BJ (cell line): ENCODE results near the gene EXOC6B. TPM values are rescaled to one million over a fixed set of nuclear protein-coding genes. Genes with fewer than 3 reads are reported as not detected.
"Not testable (repeated sequence)": the region's sequence is repeated elsewhere in the genome, so short reads cannot be mapped to it uniquely, and the experiment has no call there.

Source experiments
- CTCF ChIA-PET: fragments of 350-600 bp; formaldehyde crosslinking; extraction: SDS; loops from one replicate; lab custom pipeline; 2021; ENCODE audit warnings: antibody characterized with exemption, inconsistent platforms; lab: Yijun Ruan, JAX
- POLR2A ChIA-PET: fragments of 300-600 bp; sonication (Branson Sonifier 250); formaldehyde crosslinking; extraction: SDS; loops from one replicate; lab custom pipeline; 2021; ENCODE audit warnings: antibody characterized with exemption; lab: Charles Lee
- DNase-seq: peaks from one replicate; pipeline ENCODE4 v3.0.0-alpha.2; 2011; ENCODE audit warnings: low read depth
- H3K27me3 ChIP-seq: 2 replicates; pipeline ENCODE4 v1.6.0; 2011; ENCODE audit warnings: low read length; ENCODE audit not compliant: control insufficient read depth, insufficient read depth
- H3K36me3 ChIP-seq: 2 replicates; pipeline ENCODE4 v1.5.1; 2011; ENCODE audit warnings: low read length; ENCODE audit not compliant: control insufficient read depth, insufficient read depth
- H3K4me3 ChIP-seq: 2 replicates; pipeline ENCODE4 v1.5.1; 2011; ENCODE audit warnings: low read depth, mild to moderate bottlenecking, control low read depth, low read length
- CTCF ChIP-seq: IDR thresholded peaks from 2 replicates; pipeline ENCODE4 v1.5.1; 2011; ENCODE audit warnings: low read depth, mild to moderate bottlenecking, control low read depth, inconsistent platforms, low read length, moderate library complexity; ENCODE audit not compliant: insufficient read depth
- polyA plus RNA-seq: library from polyadenylated mRNA; depleted of rRNA; stranded (reverse); fragments of >200 nt; gene quantifications from 2 replicates; pipeline ENCODE4 v1.2.3, GENCODE V29; 2011

Gene EXOC6B
- polyA plus RNA-seq, 1 experiment: 15.5 TPM

GRCh38 chr2:72497763-72498162 is 328.1 kb downstream of the EXOC6B start:
- TF ChIP-seq CTCF: no peak
- no peak overlapping the region for H3K4me3 ChIP-seq
- no peaks in the 10 kb centered on the region for H3K36me3 ChIP-seq
- no peaks in the 10 kb centered on the region for H3K27me3 ChIP-seq
- no peak for DNase-seq
- ChIA-PET CTCF (interaction anchor here (1.3 kb wide), 1 partner anchor 15 kb away, joined by 3 read pairs; no protein-coding TSS in a partner anchor), POLR2A (no interaction called here)

GRCh38 chr2:72496479-72496878 is 329.4 kb downstream of the EXOC6B start:
- Histone ChIP-seq H3K27me3 (no peaks in the 10 kb centered on the region), H3K36me3 (no peaks in the 10 kb centered on the region), H3K4me3 (no peak overlapping the region)
- CTCF ChIA-PET: no interaction called here
- DNase-seq: no peak
- TF ChIP-seq CTCF: no peak
- POLR2A ChIA-PET: no interaction called here

GRCh38 chr2:72494392-72494791 is 331.4 kb downstream of the EXOC6B start:
- no peak for DNase-seq
- POLR2A ChIA-PET: no interaction called here
- H3K36me3 ChIP-seq: no peaks in the 10 kb centered on the region
- no peak for TF ChIP-seq CTCF
- CTCF ChIA-PET: no interaction called here
- H3K27me3 ChIP-seq: no peaks in the 10 kb centered on the region
- H3K4me3 ChIP-seq: no peak overlapping the region

- POLR2A ChIA-PET, H3K36me3 ChIP-seq, H3K27me3 ChIP-seq, CTCF ChIA-PET, DNase-seq, H3K4me3 ChIP-seq: not testable (repeated sequence)
Measured at GRCh38 chr2:72484622-72485021, 341.2 kb downstream of the EXOC6B start.

- no peak overlapping the region for H3K4me3 ChIP-seq
- ChIA-PET POLR2A (no interaction called here), CTCF (no interaction called here)
- no peak for TF ChIP-seq CTCF
- H3K27me3 ChIP-seq: no peaks in the 10 kb centered on the region
- DNase-seq: no peak
- H3K36me3 ChIP-seq: no peaks in the 10 kb centered on the region
Measured at GRCh38 chr2:72483346-72483745, 342.5 kb downstream of the EXOC6B start.

- ChIA-PET POLR2A (no interaction called here), CTCF (no interaction called here)
- Histone ChIP-seq H3K36me3 (peaks cover 3% of the 10 kb centered on the region), H3K4me3 (no peak overlapping the region), H3K27me3 (no peaks in the 10 kb centered on the region)
- no peak for DNase-seq
- TF ChIP-seq CTCF: no peak
Measured at GRCh38 chr2:72475246-72475645, 350.6 kb downstream of the EXOC6B start.
